Muscle of back (tissue), 13 donors: ENCODE data around the gene HSD17B4. TPM values are rescaled to one million over a fixed set of nuclear protein-coding genes. Genes with fewer than 3 reads are reported as not detected.
A peak's percentile ranks its signal among the peaks of the same experiment; 100 is the strongest.
"Not testable (repeated sequence)": the region's sequence is repeated elsewhere in the genome, so short reads cannot be mapped to it uniquely, and the experiment has no call there.

Experiments
- DNase-seq, 3 donors: peaks; one replicate each; pipeline versions ENCODE4 v3.0.0 to v3.0.0-alpha.2; 2013
- long read RNA-seq, 9 donors: transcript quantifications; one replicate each; lab custom pipeline, GENCODE V29; 2026
- polyA plus RNA-seq, 10 donors: library from polyadenylated mRNA; unstranded; fragments of 120-200 nt; gene quantifications; one replicate each; pipeline ENCODE4 v1.2.1, GENCODE V29; 2013; ENCODE audit not compliant: insufficient read length in 10 of 10

The HSD17B4 gene
- polyA plus RNA-seq, result 100 to 1,000 TPM in 1 of 10 donors, 10 to 100 TPM in 9; 65.4 to 102 (median 85.4) TPM
- long read RNA-seq, donor 1, partial matches to known transcripts, result 0 of 4 reads
- long read RNA-seq, donor 1, other reads (novel, unspliced or antisense), result 0 of 4 reads
- long read RNA-seq, donor 2, transcript HSD17B4-201 (24 exons, 2,685 nt), result major isoform, 8 of 8 reads
- long read RNA-seq, donor 2, partial matches to known transcripts, result 0 of 8 reads
- long read RNA-seq, donor 2, other reads (novel, unspliced or antisense), result 0 of 8 reads
- long read RNA-seq, donor 3, result 0 reads
- long read RNA-seq, donor 4, transcript HSD17B4-201 (24 exons, 2,685 nt), result major isoform, 6 of 9 reads
- long read RNA-seq, donor 4, partial matches to known transcripts, result 0 of 9 reads
- long read RNA-seq, donor 4, other reads (novel, unspliced or antisense), result 0 of 9 reads
- long read RNA-seq, donor 5, transcript HSD17B4-201 (24 exons, 2,685 nt), result major isoform, 6 of 12 reads
- long read RNA-seq, donor 5, partial matches to known transcripts, result 5 of 12 reads
- long read RNA-seq, donor 5, other reads (novel, unspliced or antisense), result 0 of 12 reads
- long read RNA-seq, donor 6, partial matches to known transcripts, result 5 of 11 reads
- long read RNA-seq, donor 6, other reads (novel, unspliced or antisense), result 0 of 11 reads
- long read RNA-seq, donor 7, partial matches to known transcripts, result 0 of 4 reads
- long read RNA-seq, donor 7, other reads (novel, unspliced or antisense), result 0 of 4 reads
- long read RNA-seq, donor 8, transcript HSD17B4-201 (24 exons, 2,685 nt), result major isoform, 8 of 17 reads
- long read RNA-seq, donor 8, partial matches to known transcripts, result 5 of 17 reads
- long read RNA-seq, donor 8, other reads (novel, unspliced or antisense), result 0 of 17 reads
- long read RNA-seq, donor 9, result 0 reads

DNA sequence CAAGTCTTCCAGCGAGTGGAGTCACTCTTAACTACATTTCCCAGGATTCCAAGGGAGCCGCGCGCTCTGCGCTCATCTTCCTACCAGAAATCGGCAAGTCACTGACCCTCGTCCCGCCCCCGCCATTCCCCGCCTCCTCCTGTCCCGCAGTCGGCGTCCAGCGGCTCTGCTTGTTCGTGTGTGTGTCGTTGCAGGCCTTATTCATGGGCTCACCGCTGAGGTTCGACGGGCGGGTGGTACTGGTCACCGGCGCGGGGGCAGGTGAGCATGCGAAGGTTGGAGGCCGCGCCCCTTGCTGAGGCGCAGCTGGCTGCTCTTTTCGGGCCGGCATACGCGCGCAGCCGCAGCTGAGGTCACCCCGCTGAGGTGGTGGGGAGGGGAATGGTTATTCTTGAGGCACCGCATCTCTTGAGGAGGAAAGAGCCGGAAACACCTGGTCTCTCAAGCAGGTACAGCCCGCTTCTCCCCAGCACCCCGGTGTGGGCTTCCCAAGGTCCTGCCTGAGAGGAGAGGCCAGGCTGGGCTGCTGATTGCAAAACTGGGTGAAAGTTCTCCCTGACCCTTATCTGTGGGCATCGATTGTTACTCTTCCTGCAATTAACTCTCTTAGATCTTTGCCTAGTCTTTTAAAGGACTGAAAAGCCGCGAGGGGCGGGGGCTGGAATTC lies at the start of gene HSD17B4:
Gene HSD17B4, plus strand, starts transcription at position 125 of the 667 bp plus-strand sequence. Its CDS starts 79 bp downstream, at position 204.
- peak; percentile 79 to 95 (median 86) for DNase-seq

GRCh38 chr5:119402555-119402954 lies 49.7 kb upstream of the HSD17B4 start:
- DNase-seq, result no peak

DNA sequence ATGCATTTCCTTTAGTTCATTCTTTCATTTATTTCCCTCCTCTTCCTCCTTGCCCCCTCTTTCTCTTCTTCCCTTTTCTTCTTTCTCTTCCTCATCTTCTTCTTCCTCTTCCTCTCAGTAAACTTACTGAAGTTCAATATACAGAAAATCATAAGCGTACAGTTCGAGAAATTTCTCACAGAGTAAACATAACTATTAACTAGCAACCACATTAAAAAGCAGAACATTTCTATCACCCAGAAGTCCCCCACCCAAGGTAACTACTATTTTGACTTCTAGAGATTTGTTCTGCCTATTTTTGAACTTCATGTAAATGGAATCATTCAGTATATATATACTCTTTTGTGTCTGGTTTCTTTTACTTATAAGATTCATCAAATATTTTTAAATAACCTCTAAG lies 48.3 kb upstream of the HSD17B4 start:
- no peak for DNase-seq

- no peak for DNase-seq
These were observed 46.9 kb upstream of the HSD17B4 start for GRCh38 chr5:119405419-119405818.

- no peak for DNase-seq
These were observed 45.7 kb upstream of the HSD17B4 start for GRCh38 chr5:119406551-119407110.

DNA sequence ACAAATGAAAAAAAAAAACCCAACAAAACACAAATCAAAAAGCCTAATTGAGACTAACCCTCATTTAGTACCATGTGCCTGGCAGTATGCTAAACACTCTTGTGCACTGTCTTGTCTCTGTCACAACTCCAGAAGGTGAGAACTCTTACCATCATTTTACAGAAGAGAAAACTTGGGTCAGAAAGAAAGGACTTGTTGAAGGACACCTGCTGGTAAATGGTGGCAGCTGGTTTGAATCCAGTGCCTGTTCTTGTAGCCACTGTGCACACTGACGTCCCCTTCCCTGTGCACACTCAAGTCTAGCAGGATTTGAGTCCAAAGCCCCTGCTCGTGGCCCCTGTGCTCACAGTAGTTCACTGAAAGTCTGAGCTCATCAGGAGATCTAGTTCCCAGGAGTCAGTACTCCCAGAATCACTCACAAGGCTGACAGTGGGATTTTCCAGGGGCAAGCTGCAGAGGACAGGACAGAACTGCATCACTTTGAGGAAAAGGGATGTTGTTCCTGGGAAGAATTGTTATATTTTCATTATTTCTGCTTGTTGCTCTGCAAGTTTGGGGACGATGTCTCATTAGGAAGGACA lies 43.0 kb upstream of the HSD17B4 start:
- no peak for DNase-seq

- no peak for DNase-seq
These were observed 41.7 kb upstream of the HSD17B4 start for GRCh38 chr5:119410448-119411159.

DNA sequence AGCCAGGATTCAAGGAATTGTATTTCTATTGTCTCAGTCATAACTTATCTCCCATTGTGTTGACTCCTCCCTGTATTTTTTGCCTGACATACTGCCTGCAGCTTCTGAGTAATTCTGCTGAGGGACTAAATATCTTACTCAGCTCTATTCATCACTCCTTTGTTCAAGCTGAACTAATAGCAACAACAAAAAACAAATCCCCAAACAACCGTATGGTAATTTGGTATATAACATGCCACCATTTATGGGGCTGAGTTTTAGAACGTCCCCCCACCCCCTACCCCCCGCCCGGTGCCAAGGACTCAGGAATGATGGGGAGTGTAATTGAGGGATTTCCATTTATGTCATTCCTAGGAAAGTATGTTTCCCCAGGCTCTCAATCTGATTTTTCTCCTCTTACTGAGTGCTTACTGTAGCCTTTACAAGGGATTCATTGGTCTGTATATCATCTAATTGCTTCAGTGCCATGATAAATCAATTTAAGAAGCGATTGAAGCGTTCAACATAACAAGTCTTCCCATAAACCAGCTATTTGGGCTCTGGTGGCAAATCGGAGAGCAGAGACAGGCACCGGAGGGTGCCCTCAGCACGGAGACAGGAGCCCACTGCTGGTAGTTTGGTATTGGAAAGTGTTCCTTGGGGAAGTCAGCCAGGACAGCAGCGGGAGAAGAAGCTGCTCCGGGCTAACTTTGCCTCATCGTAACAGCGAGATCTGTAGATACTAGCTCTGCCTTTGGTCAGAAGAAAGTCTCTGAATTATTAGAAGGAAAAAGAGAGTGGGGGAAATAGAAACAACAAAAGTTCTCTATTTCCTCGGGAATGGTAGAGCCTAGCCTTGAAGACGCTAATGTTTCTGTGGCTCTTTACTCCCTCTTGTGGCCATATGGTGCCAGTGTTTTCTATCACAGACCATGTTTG lies 40.7 kb upstream of the HSD17B4 start:
- DNase-seq, result peak; percentile 72 to 90 (median 82)

- no peak for DNase-seq
These were observed 39.7 kb upstream of the HSD17B4 start for GRCh38 chr5:119412279-119413227.

DNA sequence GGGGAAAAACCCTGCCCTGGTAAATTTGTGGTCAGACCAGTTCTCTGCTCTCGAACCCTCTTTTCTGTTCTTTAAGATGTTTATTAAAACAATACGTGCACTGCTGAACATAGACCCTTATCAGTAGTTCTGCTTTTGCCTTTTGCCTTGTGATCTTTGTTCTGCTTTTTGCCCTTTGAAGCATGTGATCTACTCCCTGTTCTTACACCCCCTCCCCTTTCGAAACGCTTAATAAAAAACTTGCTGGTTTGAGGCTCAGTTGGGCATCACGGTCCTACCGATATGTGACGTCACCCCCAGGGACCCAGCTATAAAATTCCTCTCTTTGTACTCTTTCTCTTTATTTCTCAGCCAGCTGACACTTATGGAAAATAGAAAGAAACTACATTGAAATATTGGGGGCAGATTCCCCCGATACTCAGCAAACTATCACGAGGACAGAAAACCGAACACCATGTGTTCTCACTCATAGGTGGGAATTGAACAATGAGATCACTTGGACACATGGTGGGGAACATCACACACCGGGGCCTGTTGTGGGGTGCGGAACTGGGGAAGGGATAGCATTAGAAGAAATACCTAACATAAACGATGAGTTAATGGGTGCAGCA lies 38.1 kb upstream of the HSD17B4 start:
- not testable (repeated sequence) for DNase-seq

- peak in 1 of 3 donors; percentile 67 for DNase-seq
These were observed 34.2 kb upstream of the HSD17B4 start for GRCh38 chr5:119417891-119418605.

DNA sequence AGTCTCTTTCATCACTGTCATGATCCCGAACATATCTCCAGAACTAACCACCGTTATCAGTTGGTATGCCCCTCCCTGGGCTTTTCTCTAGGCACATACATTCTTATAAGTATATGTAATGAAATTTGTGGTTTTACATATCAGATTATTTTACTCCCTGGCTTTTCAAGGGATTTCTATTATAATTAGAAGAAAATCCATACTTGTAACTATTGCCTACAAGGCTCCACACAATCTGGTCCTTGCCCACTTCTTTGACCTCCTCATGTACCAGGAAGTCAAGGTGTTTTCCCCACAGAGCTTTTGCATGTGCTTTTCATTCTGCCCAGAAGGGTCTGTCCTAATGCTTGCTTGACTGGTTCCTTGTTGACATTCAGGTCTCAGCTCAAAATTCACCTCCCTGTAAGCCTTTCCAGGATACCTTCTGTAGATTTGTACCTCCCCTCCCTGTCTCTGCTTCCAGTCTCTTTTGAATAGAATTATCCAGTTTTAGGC lies 33.6 kb upstream of the HSD17B4 start:
- DNase-seq, result no peak

GRCh38 chr5:119420169-119420568 lies 32.1 kb upstream of the HSD17B4 start:
- DNase-seq, result no peak

DNA sequence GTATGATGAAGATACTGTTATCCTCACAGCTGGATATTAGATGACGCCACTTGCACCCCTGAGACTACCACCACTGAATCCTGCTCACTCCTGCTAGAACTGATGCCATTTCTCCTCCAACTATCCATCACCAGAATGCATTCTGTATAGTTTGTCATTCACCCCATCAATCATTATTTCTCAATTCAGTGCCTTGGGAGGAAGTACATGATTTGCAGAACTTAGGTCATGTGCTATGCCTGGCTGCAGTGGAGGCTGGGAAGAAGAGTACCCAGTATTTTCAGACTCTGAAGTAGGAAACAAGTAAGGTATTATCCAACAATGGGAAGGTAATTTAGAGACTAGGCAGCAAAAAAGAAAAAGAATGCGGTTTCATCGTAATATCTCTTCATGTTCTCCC lies 26.2 kb upstream of the HSD17B4 start:
- no peak for DNase-seq

- no peak for DNase-seq
These were observed 25.2 kb upstream of the HSD17B4 start for GRCh38 chr5:119427060-119427459.

- not testable (repeated sequence) for DNase-seq
These were observed 24.7 kb upstream of the HSD17B4 start for GRCh38 chr5:119427596-119427995.

- DNase-seq, result not testable (repeated sequence)
These were observed 24.1 kb upstream of the HSD17B4 start for GRCh38 chr5:119428166-119428565.
